Caco-2 (cell line): ENCODE measurements around the gene TMEM258. TPM values are rescaled to one million over a fixed set of nuclear protein-coding genes. Genes with fewer than 3 reads are reported as not detected.

Source experiments
- BruUV-seq: library from RNA; stranded (reverse); fragments of 400-500 nt; replicated peaks from 2 replicates; lab custom pipeline; 2021; lab: Mats Ljungman, UMichigan
- CTCF ChIA-PET: fragments of 300-600 bp; sonication (Branson Sonifier 250); formaldehyde crosslinking; loops from one replicate; lab custom pipeline; 2022; ENCODE audit warnings: antibody characterized with exemption; lab: Charles Lee
- POLR2A ChIA-PET: fragments of 300-600 bp; sonication (Branson Sonifier 250); formaldehyde crosslinking; loops from one replicate; lab custom pipeline; 2022; ENCODE audit warnings: antibody characterized with exemption; lab: Charles Lee
- DNase-seq, 2 experiments: peaks; one replicate each; pipeline versions ENCODE4 v3.0.0 to v3.0.0-alpha.2; 2020 to 2022
- H3K27me3 ChIP-seq: replicated peaks from 2 replicates; pipeline ENCODE4 v1.6.0; 2011; ENCODE audit warnings: low read length; ENCODE audit not compliant: control insufficient read depth, insufficient read depth
- H3K36me3 ChIP-seq: 2 replicates; pipeline ENCODE4 v1.5.1; 2011; ENCODE audit warnings: low read length; ENCODE audit not compliant: control insufficient read depth, insufficient read depth
- H3K4me1 ChIP-seq: fragments of 250-450 bp; sonication (Bioruptor Pico); 2 replicates; pipeline ENCODE4 v1.5.1; 2020; ENCODE audit warnings: mild to moderate bottlenecking
- H3K4me3 ChIP-seq: 2 replicates; pipeline ENCODE4 v1.5.1; 2011; ENCODE audit warnings: low read depth, mild to moderate bottlenecking, control low read depth, low read length
- H3K9me3 ChIP-seq: fragments of 250-450 bp; sonication (Bioruptor Pico); 2 replicates; pipeline ENCODE4 v1.5.1; 2020; ENCODE audit warnings: mild to moderate bottlenecking, moderate library complexity
- H3K27ac Mint-ChIP-seq: one replicate; pipeline ENCODE4 v1.8.0; 2022; ENCODE audit warnings: mixed read lengths; ENCODE audit not compliant: unreplicated experiment
- H3K27me3 Mint-ChIP-seq: one replicate; pipeline ENCODE4 v1.8.0; 2022; ENCODE audit warnings: mixed read lengths; ENCODE audit not compliant: insufficient read depth, unreplicated experiment
- H3K36me3 Mint-ChIP-seq: one replicate; pipeline ENCODE4 v1.8.0; 2022; ENCODE audit warnings: mild to moderate bottlenecking, mixed read lengths; ENCODE audit not compliant: insufficient read depth, unreplicated experiment
- H3K4me1 Mint-ChIP-seq: one replicate; pipeline ENCODE4 v1.8.0; 2022; ENCODE audit warnings: low read depth, mixed read lengths; ENCODE audit not compliant: unreplicated experiment
- H3K4me3 Mint-ChIP-seq: one replicate; pipeline ENCODE4 v1.8.0; 2022; ENCODE audit warnings: mild to moderate bottlenecking, moderate library complexity, mixed read lengths; ENCODE audit not compliant: unreplicated experiment
- H3K9me3 Mint-ChIP-seq: one replicate; pipeline ENCODE4 v1.8.0; 2022; ENCODE audit warnings: mixed read lengths; ENCODE audit not compliant: unreplicated experiment
- CTCF ChIP-seq, 2 experiments: fragments of 200-600 bp in 1 of 2; IDR thresholded peaks; 1 replicate in 1 of 2; 2 replicates in 1 of 2; pipeline versions ENCODE4 v1.5.1 to v1.8.0; 2011 to 2022; ENCODE audit warnings: antibody characterized with exemption in 1 of 2, control low read depth in 1 of 2, inconsistent platforms in 1 of 2, low read depth in 1 of 2, low read length in 1 of 2, mild to moderate bottlenecking in 1 of 2, moderate library complexity in 1 of 2; ENCODE audit not compliant: insufficient read depth in 1 of 2, severe bottlenecking in 1 of 2, unreplicated experiment in 1 of 2
- intact Hi-C: fragments of 100-400 bp; cut with micrococcal nuclease; formaldehyde crosslinking; loops from one replicate; pipeline ENCODE4 v1.10.0; 2022; ENCODE audit not compliant: unreplicated experiment
- total RNA-seq: library from RNA; stranded (reverse); gene quantifications from 2 replicates; pipeline ENCODE4 v1.2.3, GENCODE V29; 2022

The TMEM258 gene
- total RNA-seq, 1 experiment from 2014 or later, result 197 TPM

GRCh38 chr11:61778357-61778886 lies 14.0 kb downstream of the TMEM258 start:
- no peaks in the 10 kb centered on the region for H3K9me3 Mint-ChIP-seq
- no peak for DNase-seq
- Histone ChIP-seq H3K9me3 (no peaks in the 10 kb centered on the region), H3K4me3 (no peak overlapping the region), H3K36me3 (peaks cover 7% of the 10 kb centered on the region), H3K27me3 (no peaks in the 10 kb centered on the region), H3K4me1 (no peaks in the 10 kb centered on the region)
- H3K36me3 Mint-ChIP-seq, result peaks cover 85% of the 10 kb centered on the region
- H3K27ac Mint-ChIP-seq, result peak overlapping the region; percentile 80
- H3K4me3 Mint-ChIP-seq, result no peak overlapping the region
- peaks cover 1% of the 10 kb centered on the region for H3K4me1 Mint-ChIP-seq
- POLR2A ChIA-PET, result no interaction called here
- no peak for TF ChIP-seq CTCF (IDR thresholded peaks at IDR 0.05; ENCODE audit: insufficient read depth in 1 of 2, low read depth in 1 of 2, low read length in 1 of 2, severe bottlenecking in 1 of 2, unreplicated experiment in 1 of 2)
- CTCF ChIA-PET, result interaction anchor here (1.1 to 2.3 kb wide), 3 partner anchors 10 to 31 kb away, joined by 3 to 8 read pairs (median 6); no protein-coding TSS in a partner anchor
- H3K27me3 Mint-ChIP-seq, result no peaks in the 10 kb centered on the region
- BruUV-seq, result no TSS peak
- intact Hi-C loops, result no loop called here

GRCh38 chr11:61777234-61778090 lies 14.9 kb downstream of the TMEM258 start:
- H3K27me3 Mint-ChIP-seq, result no peaks in the 10 kb centered on the region
- H3K9me3 Mint-ChIP-seq, result no peaks in the 10 kb centered on the region
- Histone ChIP-seq H3K36me3 (peaks cover 6% of the 10 kb centered on the region), H3K27me3 (no peaks in the 10 kb centered on the region), H3K4me3 (no peak overlapping the region), H3K4me1 (no peaks in the 10 kb centered on the region), H3K9me3 (no peaks in the 10 kb centered on the region)
- no TSS peak for BruUV-seq
- ChIA-PET POLR2A (no interaction called here), CTCF (interaction anchor here (2.3 kb wide), 1 partner anchor 20 kb away, joined by 6 read pairs; no protein-coding TSS in a partner anchor)
- no peak for DNase-seq
- H3K4me1 Mint-ChIP-seq, result peaks cover 7% of the 10 kb centered on the region
- no peak for TF ChIP-seq CTCF (IDR thresholded peaks at IDR 0.05; ENCODE audit: insufficient read depth in 1 of 2, low read depth in 1 of 2, low read length in 1 of 2, severe bottlenecking in 1 of 2, unreplicated experiment in 1 of 2)
- H3K36me3 Mint-ChIP-seq, result peaks cover 84% of the 10 kb centered on the region
- intact Hi-C loops, result no loop called here
- no peak overlapping the region for H3K4me3 Mint-ChIP-seq
- H3K27ac Mint-ChIP-seq, result peak overlapping the region; percentile 80

- CTCF ChIA-PET, result interaction anchor here (1.6 to 2.3 kb wide), 2 partner anchors 11 to 20 kb away, joined by 6 to 7 read pairs; no protein-coding TSS in a partner anchor
- DNase-seq, result peak; percentile 77 to 81
- no peak overlapping the region for H3K27ac Mint-ChIP-seq
Measured at GRCh38 chr11:61776561-61777075, 15.8 kb downstream of the TMEM258 start.

More at GRCh38 chr11:61776561-61777075, 15.8 kb downstream of the TMEM258 start:
- Mint-ChIP-seq H3K27me3 (no peaks in the 10 kb centered on the region), H3K9me3 (no peaks in the 10 kb centered on the region), H3K4me1 (peaks cover 7% of the 10 kb centered on the region), H3K4me3 (no peak overlapping the region), H3K36me3 (peaks cover 85% of the 10 kb centered on the region)
- Histone ChIP-seq H3K36me3 (peaks cover 6% of the 10 kb centered on the region), H3K4me1 (peaks cover 7% of the 10 kb centered on the region; the same call in 1 of the 2 replicates), H3K9me3 (no peaks in the 10 kb centered on the region), H3K27me3 (no peaks in the 10 kb centered on the region), H3K4me3 (no peak overlapping the region)
- peak; percentile 76 to 82 for TF ChIP-seq CTCF (IDR thresholded peaks at IDR 0.05; ENCODE audit: insufficient read depth in 1 of 2, low read depth in 1 of 2, low read length in 1 of 2, severe bottlenecking in 1 of 2, unreplicated experiment in 1 of 2)
- POLR2A ChIA-PET, result no interaction called here
- no TSS peak for BruUV-seq
- intact Hi-C loops, result loop anchor here (1.0 kb wide), 2 partner anchors 22 to 29 kb away; no protein-coding TSS in a partner anchor
